Measurements from ENCODE around the gene ENO1.
A peak's percentile ranks its signal among the peaks of the same experiment; 100 is the strongest.
"Not testable (repeated sequence)": the region's sequence is repeated elsewhere in the genome, so short reads cannot be mapped to it uniquely, and the experiment has no call there.

The ENO1 gene

GRCh38 chr1:8896775-8897174 is 18.3 kb upstream of the ENO1 start:
- DNase-seq (ENCODE audit: low spot score): not testable (repeated sequence)

GRCh38 chr1:8892026-8892425 is 13.5 kb upstream of the ENO1 start:
- DNase-seq (ENCODE audit: low spot score): no peak

- no peak for DNase-seq (ENCODE audit: low spot score)
Measured at GRCh38 chr1:8891401-8891800, 12.9 kb upstream of the ENO1 start.

DNA sequence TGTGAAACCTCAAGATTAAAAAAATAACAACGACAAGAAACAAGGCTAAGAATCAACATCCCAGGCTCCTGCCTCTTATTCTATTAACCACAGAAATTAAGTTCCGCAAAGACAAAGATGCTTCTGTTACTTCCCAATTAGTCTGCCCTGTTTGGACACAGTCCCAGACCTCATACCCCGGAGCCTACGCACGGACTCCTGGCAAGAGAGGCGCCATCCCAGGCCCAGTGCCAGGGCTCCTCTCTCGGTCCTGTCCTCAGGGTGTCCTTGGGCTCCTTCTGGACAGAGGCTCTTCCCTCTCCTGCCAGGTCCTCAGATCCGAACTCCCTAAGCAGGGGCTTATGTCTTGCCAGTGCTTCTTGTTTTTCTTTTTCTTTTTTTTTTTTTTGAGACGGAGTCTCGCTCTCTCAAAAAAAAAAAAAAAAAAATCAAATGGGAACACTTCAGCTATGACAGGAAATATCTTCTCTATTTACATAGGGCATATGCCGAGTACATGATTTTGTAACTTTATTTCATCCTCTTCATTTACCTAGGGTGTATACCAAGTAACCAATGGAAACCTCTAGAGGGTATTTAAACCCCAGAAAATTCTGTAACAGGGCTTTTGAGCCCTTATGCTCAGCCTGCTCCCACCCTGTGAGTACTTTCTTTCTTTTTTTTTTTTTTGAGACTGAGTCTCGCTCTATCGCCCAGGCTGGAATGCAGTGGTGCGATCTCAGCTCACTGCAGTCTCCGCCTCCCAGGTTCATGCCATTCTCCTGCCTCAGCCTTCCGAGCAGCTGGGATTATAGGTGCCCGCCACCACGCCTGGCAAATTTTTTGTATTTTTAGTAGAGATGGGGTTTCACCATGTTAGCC is 11.7 kb upstream of the ENO1 start:
- peak; percentile 73 for DNase-seq (ENCODE audit: low spot score)

- no peak for DNase-seq (ENCODE audit: low spot score)
Measured at GRCh38 chr1:8889103-8889846, 10.8 kb upstream of the ENO1 start.

GRCh38 chr1:8886589-8886988 is 8.1 kb upstream of the ENO1 start:
- no peak for DNase-seq (ENCODE audit: low spot score)

DNA sequence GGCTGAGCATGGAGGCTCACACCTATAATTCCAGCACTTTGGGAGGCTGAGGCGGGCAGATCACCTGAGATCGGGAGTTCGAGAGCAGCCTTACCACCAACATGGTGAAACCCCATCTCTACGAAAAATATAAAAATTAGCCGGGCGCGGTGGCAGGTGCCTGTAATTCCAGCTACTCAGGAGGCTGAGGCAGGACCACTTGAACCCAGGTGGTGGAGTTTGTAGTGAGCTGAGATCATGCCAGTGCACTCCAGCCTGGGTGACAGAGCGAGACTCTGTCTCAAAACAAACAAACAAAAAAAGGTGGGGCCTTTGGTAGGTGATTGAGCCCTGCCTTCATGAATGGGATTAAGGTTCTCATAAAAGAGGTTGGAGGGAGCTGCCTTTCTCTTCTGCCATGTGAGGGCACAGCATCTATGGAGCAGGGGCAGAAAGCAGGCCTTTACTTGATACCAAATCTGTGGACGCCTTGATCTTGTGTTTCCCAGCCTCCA is 7.6 kb upstream of the ENO1 start:
- DNase-seq (ENCODE audit: low spot score): not testable (repeated sequence)

DNA sequence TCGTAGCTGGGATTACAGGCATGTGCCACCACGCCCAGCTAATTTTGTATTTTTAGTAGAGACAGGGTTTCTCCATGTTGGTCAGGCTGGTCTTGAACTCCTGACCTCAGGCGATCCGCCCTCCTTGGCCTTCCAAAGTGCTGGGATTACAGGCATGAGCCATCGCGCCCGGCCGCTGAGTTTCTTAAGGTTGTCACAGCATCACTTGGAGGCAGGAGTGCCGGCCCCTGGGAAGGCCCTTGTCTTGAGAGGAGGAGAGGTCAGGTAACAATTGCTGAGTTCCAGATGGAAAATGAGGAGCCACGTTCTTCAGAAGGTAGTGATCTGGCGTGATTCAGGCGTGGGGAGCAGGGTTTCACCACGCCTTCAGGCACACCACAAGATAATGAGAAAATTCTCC is 5.6 kb upstream of the ENO1 start:
- not testable (repeated sequence) for DNase-seq (ENCODE audit: low spot score)

DNA sequence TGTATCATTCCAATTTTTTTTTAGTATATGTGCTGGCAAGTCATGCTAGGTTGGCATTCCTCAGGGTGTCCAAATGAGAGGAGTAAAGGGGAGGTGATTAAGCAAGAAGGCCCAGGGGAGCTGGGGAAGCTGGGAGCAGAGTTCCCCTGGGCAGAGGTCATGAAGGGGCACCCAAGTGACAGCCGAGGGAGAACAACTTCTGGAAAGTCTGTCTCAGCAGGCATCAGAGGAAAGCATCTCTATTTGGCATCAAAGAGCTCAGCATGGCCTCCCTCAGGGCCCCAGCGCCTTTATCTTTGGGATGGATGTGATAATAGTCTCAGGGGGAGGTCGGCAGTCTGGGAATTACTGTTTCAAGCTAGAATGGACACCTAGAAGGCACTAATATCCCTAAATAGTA is 5.0 kb upstream of the ENO1 start:
- DNase-seq (ENCODE audit: low spot score): no peak

DNA sequence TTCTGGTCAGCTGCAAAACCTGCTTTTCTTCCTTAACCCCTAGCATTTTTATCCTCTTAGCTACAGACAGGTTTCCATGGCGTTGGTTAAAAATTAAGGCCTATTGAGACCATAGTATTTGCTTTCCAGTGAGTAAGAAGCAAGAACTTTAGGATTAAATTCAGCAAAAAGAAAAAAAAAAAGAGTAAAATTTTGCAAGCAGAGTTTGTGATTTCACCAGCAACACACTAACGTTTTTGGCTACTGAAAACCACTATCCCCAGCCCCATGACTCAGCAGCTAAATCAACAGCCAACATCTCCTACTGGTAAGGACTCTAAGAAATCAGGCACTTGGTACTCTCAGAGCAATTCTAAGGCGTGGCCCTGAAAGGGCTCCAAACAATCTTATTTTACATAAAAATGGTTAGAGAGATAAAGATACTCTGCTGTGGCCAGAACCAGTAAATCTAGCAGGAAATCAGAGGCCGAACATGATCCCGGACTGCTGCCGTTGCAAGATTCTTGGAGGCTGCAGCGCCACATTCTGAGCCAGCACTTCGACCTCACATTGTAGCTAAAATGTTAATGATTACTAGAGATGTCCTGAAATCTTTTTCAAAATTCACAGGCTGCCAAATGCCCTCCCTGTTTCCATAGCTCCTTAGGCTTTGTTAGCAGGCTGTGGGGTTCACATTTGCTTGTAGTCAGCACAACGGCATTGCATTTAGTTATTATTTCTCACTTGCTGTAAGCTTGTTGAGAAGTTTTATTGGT is 1.6 kb upstream of the ENO1 start:
- no peak for DNase-seq (ENCODE audit: low spot score)

GRCh38 chr1:8879464-8879921 is 1.0 kb upstream of the ENO1 start:
- DNase-seq (ENCODE audit: low spot score): no peak

GRCh38 chr1:8878698-8879463 is 395 bp upstream of the ENO1 start:
- peak; percentile 100 for DNase-seq (ENCODE audit: low spot score)

- DNase-seq (ENCODE audit: low spot score): no peak
Measured at GRCh38 chr1:8876087-8876486, 2.4 kb downstream of the ENO1 start.

DNA sequence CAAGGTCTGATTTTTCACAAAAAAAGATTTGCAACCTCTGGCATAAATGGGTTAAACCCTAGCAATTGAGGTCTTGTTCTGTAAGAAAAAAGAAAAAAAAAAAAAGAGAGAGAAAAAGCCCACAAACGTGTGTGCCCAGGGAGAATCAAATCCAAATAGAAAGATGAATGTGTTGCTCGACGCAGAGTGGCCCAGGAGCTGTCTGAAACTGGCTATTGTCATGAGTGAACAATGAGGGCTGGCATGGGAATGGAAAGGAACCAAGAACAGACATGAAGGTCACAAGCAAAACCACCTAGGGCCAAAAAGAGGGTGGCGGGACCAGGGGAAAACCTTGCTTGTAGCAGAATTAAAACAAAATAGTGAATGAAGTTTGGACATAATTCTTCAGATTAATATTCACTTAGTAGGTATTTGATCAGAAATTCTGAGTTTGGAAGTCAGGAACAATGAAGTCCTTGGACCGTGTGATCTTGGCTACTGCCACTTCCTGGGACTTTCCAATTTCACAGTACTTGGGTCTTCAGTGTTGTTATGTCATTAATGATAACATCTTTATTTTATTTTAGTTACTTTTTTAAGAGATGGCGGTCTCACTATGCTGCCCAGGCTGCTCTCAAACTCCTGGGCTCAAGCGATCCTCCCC is 3.1 kb downstream of the ENO1 start:
- DNase-seq (ENCODE audit: low spot score): no peak

GRCh38 chr1:8874230-8875201 is 4.0 kb downstream of the ENO1 start:
- no peak for DNase-seq (ENCODE audit: low spot score)

DNA sequence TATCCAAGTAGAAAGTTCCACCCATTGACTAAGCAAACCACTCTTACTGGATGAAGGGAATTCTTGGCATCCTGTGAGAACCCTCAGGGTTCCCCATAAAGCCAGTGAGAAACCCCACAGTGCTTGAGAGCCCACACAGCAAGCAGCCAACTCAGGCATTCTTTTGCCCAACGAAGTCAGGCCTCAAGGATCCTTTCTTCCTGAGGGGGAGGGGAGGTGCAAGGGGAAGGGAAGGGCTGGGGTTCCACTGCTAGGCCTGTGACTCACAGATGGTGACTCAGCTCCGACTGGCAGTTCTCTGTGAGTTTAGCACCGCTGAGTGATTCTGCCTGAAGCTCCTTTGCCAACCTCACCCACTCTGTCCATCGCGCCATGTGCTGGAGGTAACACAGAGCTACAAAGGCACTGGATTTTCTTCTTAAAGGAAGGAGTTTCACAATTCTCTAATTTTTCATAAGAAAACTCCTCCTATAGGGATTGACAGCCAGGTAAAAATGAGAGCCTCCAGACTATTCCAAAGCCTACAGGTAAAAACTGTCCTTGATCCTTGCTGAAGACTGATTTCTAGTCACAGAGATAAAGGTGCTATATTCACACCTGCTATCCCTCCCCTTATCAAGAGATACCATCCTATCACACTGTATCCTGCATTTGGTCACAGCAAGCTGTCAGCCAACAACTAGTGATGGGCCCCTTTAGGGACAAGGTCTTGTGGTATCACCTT is 4.8 kb downstream of the ENO1 start:
- no peak for DNase-seq (ENCODE audit: low spot score)

DNA sequence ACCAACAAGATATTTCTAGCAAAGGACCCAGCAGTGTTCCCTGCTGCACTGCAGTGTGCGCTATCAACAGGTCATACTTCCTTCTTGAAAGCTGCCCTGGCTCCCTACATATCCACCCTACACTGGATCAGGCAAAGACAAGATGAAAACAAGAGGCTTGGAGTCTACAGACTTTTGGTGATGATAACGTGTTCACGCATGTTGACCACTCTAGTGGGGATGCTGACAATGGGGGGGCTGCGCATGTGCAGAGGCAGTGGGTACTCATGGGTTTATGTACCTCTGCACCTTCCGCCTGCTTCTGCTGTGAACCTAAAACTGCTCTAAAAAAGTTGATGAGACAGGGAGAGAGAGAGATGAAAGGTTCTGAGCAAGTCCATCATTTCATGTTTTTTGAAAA is 5.5 kb downstream of the ENO1 start:
- no peak for DNase-seq (ENCODE audit: low spot score)

GRCh38 chr1:8871965-8872399 is 6.5 kb downstream of the ENO1 start:
- no peak for DNase-seq (ENCODE audit: low spot score)

- no peak for DNase-seq (ENCODE audit: low spot score)
Measured at GRCh38 chr1:8871539-8871935, 6.9 kb downstream of the ENO1 start.
